ENCODE data around the gene ITGB5. TPM values are rescaled to one million over a fixed set of nuclear protein-coding genes. Genes with fewer than 3 reads are reported as not detected.

ITGB5 gene
- total RNA-seq, 1 experiment from 2014 or later = 116 TPM

- no peak for DNase-seq (ENCODE audit: low spot score)
- ChIA-PET CTCF (interaction anchor here (0.5 kb wide), 1 partner anchor 17 kb away, joined by 3 read pairs; no protein-coding TSS in a partner anchor), POLR2A (ENCODE audit: low non-redundant PET) (interaction anchor here (0.6 kb wide), 1 partner anchor 74 kb away, joined by 5 read pairs; no protein-coding TSS in a partner anchor)
- H3K27me3 ChIP-seq (replicated peaks; ENCODE audit: insufficient read depth, low read depth, low read length, poor library complexity) = no peaks in the 10 kb centered on the region
- no peaks in the 10 kb centered on the region for H3K9me3 ChIP-seq (ENCODE audit: low read depth, low read length, poor library complexity, severe bottlenecking)
- intact Hi-C loops (cut with micrococcal nuclease; ENCODE audit: unreplicated experiment) = no loop called here
- H3K27ac ChIP-seq (ENCODE audit: low read depth, low read length, poor library complexity, severe bottlenecking) = no peak overlapping the region
- peaks cover 13% of the 10 kb centered on the region for H3K4me1 ChIP-seq (ENCODE audit: insufficient read depth, low read length, poor library complexity, severe bottlenecking)
- TF ChIP-seq, protein P1, sequence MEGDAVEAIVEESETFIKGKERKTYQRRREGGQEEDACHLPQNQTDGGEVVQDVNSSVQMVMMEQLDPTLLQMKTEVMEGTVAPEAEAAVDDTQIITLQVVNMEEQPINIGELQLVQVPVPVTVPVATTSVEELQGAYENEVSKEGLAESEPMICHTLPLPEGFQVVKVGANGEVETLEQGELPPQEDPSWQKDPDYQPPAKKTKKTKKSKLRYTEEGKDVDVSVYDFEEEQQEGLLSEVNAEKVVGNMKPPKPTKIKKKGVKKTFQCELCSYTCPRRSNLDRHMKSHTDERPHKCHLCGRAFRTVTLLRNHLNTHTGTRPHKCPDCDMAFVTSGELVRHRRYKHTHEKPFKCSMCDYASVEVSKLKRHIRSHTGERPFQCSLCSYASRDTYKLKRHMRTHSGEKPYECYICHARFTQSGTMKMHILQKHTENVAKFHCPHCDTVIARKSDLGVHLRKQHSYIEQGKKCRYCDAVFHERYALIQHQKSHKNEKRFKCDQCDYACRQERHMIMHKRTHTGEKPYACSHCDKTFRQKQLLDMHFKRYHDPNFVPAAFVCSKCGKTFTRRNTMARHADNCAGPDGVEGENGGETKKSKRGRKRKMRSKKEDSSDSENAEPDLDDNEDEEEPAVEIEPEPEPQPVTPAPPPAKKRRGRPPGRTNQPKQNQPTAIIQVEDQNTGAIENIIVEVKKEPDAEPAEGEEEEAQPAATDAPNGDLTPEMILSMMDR (conservative IDR thresholded peaks at IDR 0.05; ENCODE audit: low read depth, low read length) = no peak
- TF ChIP-seq EZH2 (IDR thresholded peaks at IDR 0.05; ENCODE audit: borderline replicate concordance, low read depth, low read length, poor library complexity, severe bottlenecking) = no peak
- no peaks in the 10 kb centered on the region for H3K36me3 ChIP-seq (ENCODE audit: insufficient read depth, low read length, poor library complexity, severe bottlenecking)
- BruUV-seq (replicated peaks) = no TSS peak
- no peak overlapping the region for H3K4me3 ChIP-seq (ENCODE audit: low read depth, low read length, poor library complexity, severe bottlenecking)
These were observed 76.2 kb downstream of the ITGB5 start for GRCh38 chr3:124810970-124811369.

DNA sequence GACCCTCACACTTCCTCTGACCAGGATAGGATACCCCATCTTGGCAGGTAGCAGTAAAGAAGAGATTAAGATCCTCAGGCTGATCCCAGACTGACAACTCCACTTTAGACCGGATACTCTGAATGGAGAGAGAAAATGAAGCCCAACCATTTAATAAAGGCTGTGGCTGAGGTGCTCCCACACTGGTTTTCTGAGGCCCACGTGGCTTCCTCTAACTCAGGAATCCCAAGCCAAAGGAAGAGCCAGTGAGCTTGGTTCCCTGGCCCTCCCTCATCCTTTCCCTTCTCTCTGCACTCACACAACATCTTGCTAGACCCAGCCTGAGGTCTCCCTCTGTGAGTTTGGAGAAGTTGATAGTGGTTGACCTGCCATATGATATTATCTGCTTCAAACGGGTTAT lies 78.1 kb downstream of the ITGB5 start:
- TF ChIP-seq EZH2 (IDR thresholded peaks at IDR 0.05; ENCODE audit: borderline replicate concordance, low read depth, low read length, poor library complexity, severe bottlenecking) = no peak
- TF ChIP-seq, protein P1 (conservative IDR thresholded peaks at IDR 0.05; ENCODE audit: low read depth, low read length) = no peak
- intact Hi-C loops (cut with micrococcal nuclease; ENCODE audit: unreplicated experiment) = no loop called here
- POLR2A ChIA-PET (ENCODE audit: low non-redundant PET) = no interaction called here
- CTCF ChIA-PET = no interaction called here
- Histone ChIP-seq H3K36me3 (ENCODE audit: insufficient read depth, low read length, poor library complexity, severe bottlenecking) (peaks cover under 1% of the 10 kb centered on the region), H3K27me3 (replicated peaks; ENCODE audit: insufficient read depth, low read depth, low read length, poor library complexity) (no peaks in the 10 kb centered on the region), H3K4me1 (ENCODE audit: insufficient read depth, low read length, poor library complexity, severe bottlenecking) (peaks cover 13% of the 10 kb centered on the region), H3K27ac (ENCODE audit: low read depth, low read length, poor library complexity, severe bottlenecking) (no peak overlapping the region), H3K4me3 (ENCODE audit: low read depth, low read length, poor library complexity, severe bottlenecking) (no peak overlapping the region), H3K9me3 (ENCODE audit: low read depth, low read length, poor library complexity, severe bottlenecking) (no peaks in the 10 kb centered on the region)
- BruUV-seq (replicated peaks) = no TSS peak
- no peak for DNase-seq (ENCODE audit: low spot score)

DNA sequence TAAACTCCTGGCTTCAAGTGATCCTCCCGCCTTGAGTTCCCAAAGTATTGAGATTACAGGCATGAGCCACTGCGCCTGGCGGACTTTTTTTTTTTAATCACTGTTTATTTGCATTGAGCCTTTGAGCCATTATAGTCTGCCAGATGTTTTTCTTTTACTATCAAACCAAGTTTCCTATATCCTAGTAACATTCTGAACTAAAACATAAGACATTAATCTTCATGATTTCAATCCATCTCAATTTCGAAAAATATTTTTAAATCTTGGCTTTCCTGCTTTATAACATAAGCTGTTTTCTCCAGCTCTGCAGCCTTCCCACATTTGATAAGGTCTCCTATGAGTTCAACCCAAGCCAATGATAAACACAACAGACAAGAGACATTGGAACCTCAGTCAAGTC lies 81.5 kb downstream of the ITGB5 start:
- Histone ChIP-seq H3K4me1 (ENCODE audit: insufficient read depth, low read length, poor library complexity, severe bottlenecking) (peaks cover 10% of the 10 kb centered on the region), H3K27ac (ENCODE audit: low read depth, low read length, poor library complexity, severe bottlenecking) (no peak overlapping the region), H3K27me3 (replicated peaks; ENCODE audit: insufficient read depth, low read depth, low read length, poor library complexity) (no peaks in the 10 kb centered on the region), H3K4me3 (ENCODE audit: low read depth, low read length, poor library complexity, severe bottlenecking) (no peak overlapping the region), H3K36me3 (ENCODE audit: insufficient read depth, low read length, poor library complexity, severe bottlenecking) (peaks cover 6% of the 10 kb centered on the region), H3K9me3 (ENCODE audit: low read depth, low read length, poor library complexity, severe bottlenecking) (no peaks in the 10 kb centered on the region)
- DNase-seq (ENCODE audit: low spot score) = no peak
- TF ChIP-seq EZH2 (IDR thresholded peaks at IDR 0.05; ENCODE audit: borderline replicate concordance, low read depth, low read length, poor library complexity, severe bottlenecking) = no peak
- TF ChIP-seq, protein P1 (conservative IDR thresholded peaks at IDR 0.05; ENCODE audit: low read depth, low read length) = no peak
- intact Hi-C loops (cut with micrococcal nuclease; ENCODE audit: unreplicated experiment) = no loop called here
- CTCF ChIA-PET = no interaction called here
- POLR2A ChIA-PET (ENCODE audit: low non-redundant PET) = no interaction called here
- BruUV-seq (replicated peaks) = no TSS peak
